Caco-2 (cell line): ENCODE data around the gene RPLP2. TPM values are rescaled to one million over a fixed set of nuclear protein-coding genes. Genes with fewer than 3 reads are reported as not detected.

Experiments used
- BruUV-seq: library from RNA; stranded (reverse); fragments of 400-500 nt; replicated peaks from 2 replicates; lab custom pipeline; 2021; lab: Mats Ljungman, UMichigan
- CTCF ChIA-PET: fragments of 300-600 bp; sonication (Branson Sonifier 250); formaldehyde crosslinking; loops from one replicate; lab custom pipeline; 2022; ENCODE audit warnings: antibody characterized with exemption; lab: Charles Lee
- POLR2A ChIA-PET: fragments of 300-600 bp; sonication (Branson Sonifier 250); formaldehyde crosslinking; loops from one replicate; lab custom pipeline; 2022; ENCODE audit warnings: antibody characterized with exemption; lab: Charles Lee
- DNase-seq, 2 experiments: peaks; one replicate each; pipeline versions ENCODE4 v3.0.0 to v3.0.0-alpha.2; 2020 to 2022
- H3K27me3 ChIP-seq: replicated peaks from 2 replicates; pipeline ENCODE4 v1.6.0; 2011; ENCODE audit warnings: low read length; ENCODE audit not compliant: control insufficient read depth, insufficient read depth
- H3K36me3 ChIP-seq: 2 replicates; pipeline ENCODE4 v1.5.1; 2011; ENCODE audit warnings: low read length; ENCODE audit not compliant: control insufficient read depth, insufficient read depth
- H3K4me1 ChIP-seq: fragments of 250-450 bp; sonication (Bioruptor Pico); 2 replicates; pipeline ENCODE4 v1.5.1; 2020; ENCODE audit warnings: mild to moderate bottlenecking
- H3K4me3 ChIP-seq: 2 replicates; pipeline ENCODE4 v1.5.1; 2011; ENCODE audit warnings: low read depth, mild to moderate bottlenecking, control low read depth, low read length
- H3K9me3 ChIP-seq: fragments of 250-450 bp; sonication (Bioruptor Pico); 2 replicates; pipeline ENCODE4 v1.5.1; 2020; ENCODE audit warnings: mild to moderate bottlenecking, moderate library complexity
- H3K27ac Mint-ChIP-seq: one replicate; pipeline ENCODE4 v1.8.0; 2022; ENCODE audit warnings: mixed read lengths; ENCODE audit not compliant: unreplicated experiment
- H3K27me3 Mint-ChIP-seq: one replicate; pipeline ENCODE4 v1.8.0; 2022; ENCODE audit warnings: mixed read lengths; ENCODE audit not compliant: insufficient read depth, unreplicated experiment
- H3K36me3 Mint-ChIP-seq: one replicate; pipeline ENCODE4 v1.8.0; 2022; ENCODE audit warnings: mild to moderate bottlenecking, mixed read lengths; ENCODE audit not compliant: insufficient read depth, unreplicated experiment
- H3K4me1 Mint-ChIP-seq: one replicate; pipeline ENCODE4 v1.8.0; 2022; ENCODE audit warnings: low read depth, mixed read lengths; ENCODE audit not compliant: unreplicated experiment
- H3K4me3 Mint-ChIP-seq: one replicate; pipeline ENCODE4 v1.8.0; 2022; ENCODE audit warnings: mild to moderate bottlenecking, moderate library complexity, mixed read lengths; ENCODE audit not compliant: unreplicated experiment
- H3K9me3 Mint-ChIP-seq: one replicate; pipeline ENCODE4 v1.8.0; 2022; ENCODE audit warnings: mixed read lengths; ENCODE audit not compliant: unreplicated experiment
- CTCF ChIP-seq, 2 experiments: fragments of 200-600 bp in 1 of 2; IDR thresholded peaks; 1 replicate in 1 of 2; 2 replicates in 1 of 2; pipeline versions ENCODE4 v1.5.1 to v1.8.0; 2011 to 2022; ENCODE audit warnings: antibody characterized with exemption in 1 of 2, control low read depth in 1 of 2, inconsistent platforms in 1 of 2, low read depth in 1 of 2, low read length in 1 of 2, mild to moderate bottlenecking in 1 of 2, moderate library complexity in 1 of 2; ENCODE audit not compliant: insufficient read depth in 1 of 2, severe bottlenecking in 1 of 2, unreplicated experiment in 1 of 2
- intact Hi-C: fragments of 100-400 bp; cut with micrococcal nuclease; formaldehyde crosslinking; loops from one replicate; pipeline ENCODE4 v1.10.0; 2022; ENCODE audit not compliant: unreplicated experiment
- total RNA-seq: library from RNA; stranded (reverse); gene quantifications from 2 replicates; pipeline ENCODE4 v1.2.3, GENCODE V29; 2022

The RPLP2 gene
- total RNA-seq, 1 experiment from 2014 or later: 2,622 TPM

DNA sequence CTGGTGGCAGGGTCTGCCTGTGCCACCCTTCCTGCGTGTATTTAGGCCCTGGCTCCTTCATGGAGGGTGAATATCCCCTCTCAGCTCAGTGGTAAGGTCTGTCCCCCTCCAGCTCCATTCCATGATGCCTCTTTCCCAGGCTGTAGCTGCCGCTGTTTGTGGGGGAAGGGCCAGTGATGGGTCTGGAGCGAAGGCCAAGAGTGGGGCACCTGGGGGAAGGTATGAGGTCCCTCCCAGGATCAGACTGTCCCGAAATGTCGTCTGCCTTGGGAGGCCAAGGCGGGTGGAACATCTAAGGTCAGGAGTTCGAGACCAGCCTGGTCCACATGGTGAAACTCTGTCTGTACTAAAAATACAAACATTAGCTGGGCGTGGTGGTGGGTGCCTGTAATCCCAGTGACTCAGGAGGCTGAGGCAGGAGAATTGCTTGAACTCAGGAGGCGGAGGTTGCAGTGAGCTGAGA, 24.1 kb downstream of the RPLP2 start:
- Histone ChIP-seq H3K36me3 (peaks cover 5% of the 10 kb centered on the region), H3K4me3 (peak overlapping the region; percentile 81), H3K9me3 (no peaks in the 10 kb centered on the region), H3K27me3 (no peaks in the 10 kb centered on the region), H3K4me1 (peaks cover 30% of the 10 kb centered on the region)
- no TSS peak for BruUV-seq
- no peak for DNase-seq
- H3K27ac Mint-ChIP-seq: peak overlapping the region; percentile 71
- ChIA-PET POLR2A (interaction anchor here (1.0 to 1.5 kb wide), 3 partner anchors 9 to 25 kb away, joined by 4 to 6 read pairs (median 5); partner anchors contain the start of genes PNPLA2 and RPLP2), CTCF (interaction anchor here (1.3 kb wide), 1 partner anchor 10 kb away, joined by 4 read pairs; no protein-coding TSS in a partner anchor)
- no peak for TF ChIP-seq CTCF (IDR thresholded peaks at IDR 0.05; ENCODE audit: insufficient read depth in 1 of 2, low read depth in 1 of 2, low read length in 1 of 2, severe bottlenecking in 1 of 2, unreplicated experiment in 1 of 2)
- no peaks in the 10 kb centered on the region for H3K27me3 Mint-ChIP-seq
- intact Hi-C loops: loop anchor here (1.0 kb wide), 1 partner anchor 9 kb away; no protein-coding TSS in a partner anchor
- H3K9me3 Mint-ChIP-seq: no peaks in the 10 kb centered on the region
- H3K36me3 Mint-ChIP-seq: peaks cover 63% of the 10 kb centered on the region
- H3K4me3 Mint-ChIP-seq: peak overlapping the region; percentile 79
- peaks cover 10% of the 10 kb centered on the region for H3K4me1 Mint-ChIP-seq

GRCh38 chr11:834371-835316, 24.9 kb downstream of the RPLP2 start:
- peaks cover 28% of the 10 kb centered on the region for H3K4me1 ChIP-seq
- no peak for DNase-seq

More at GRCh38 chr11:834371-835316, 24.9 kb downstream of the RPLP2 start:
- no peaks in the 10 kb centered on the region for H3K27me3 Mint-ChIP-seq
- CTCF ChIA-PET: interaction anchor here (1.3 kb wide), 1 partner anchor 9 kb away, joined by 4 read pairs; no protein-coding TSS in a partner anchor
- TSS peak; percentile 43 for BruUV-seq
- no peak for TF ChIP-seq CTCF (IDR thresholded peaks at IDR 0.05; ENCODE audit: insufficient read depth in 1 of 2, low read depth in 1 of 2, low read length in 1 of 2, severe bottlenecking in 1 of 2, unreplicated experiment in 1 of 2)
- no peak overlapping the region for H3K4me3 ChIP-seq
- peak overlapping the region; percentile 79 for H3K4me3 Mint-ChIP-seq
- H3K4me1 Mint-ChIP-seq: peaks cover 13% of the 10 kb centered on the region
- POLR2A ChIA-PET: interaction anchor here (1.0 to 1.5 kb wide), 3 partner anchors 9 to 25 kb away, joined by 4 to 6 read pairs (median 5); partner anchors contain the start of genes PNPLA2 and RPLP2
- intact Hi-C loops: no loop called here
- no peaks in the 10 kb centered on the region for H3K9me3 Mint-ChIP-seq
- peaks cover 5% of the 10 kb centered on the region for H3K36me3 ChIP-seq
- H3K27me3 ChIP-seq: no peaks in the 10 kb centered on the region
- peak overlapping the region; percentile 71 for H3K27ac Mint-ChIP-seq
- H3K36me3 Mint-ChIP-seq: peaks cover 66% of the 10 kb centered on the region
- no peaks in the 10 kb centered on the region for H3K9me3 ChIP-seq
